GM19397 (cell line): ENCODE results near the gene APOH.

Source experiments
- ATAC-seq: cut with Tn5 transposase; IDR thresholded peaks from one replicate; pipeline ENCODE4 v1.9.1; 2021; ENCODE audit warnings: mild to moderate bottlenecking, moderate library complexity; ENCODE audit not compliant: unreplicated experiment

The APOH gene

GRCh38 chr17:66198242-66198641 is 31.0 kb downstream of the APOH start:
- no peak for ATAC-seq

DNA sequence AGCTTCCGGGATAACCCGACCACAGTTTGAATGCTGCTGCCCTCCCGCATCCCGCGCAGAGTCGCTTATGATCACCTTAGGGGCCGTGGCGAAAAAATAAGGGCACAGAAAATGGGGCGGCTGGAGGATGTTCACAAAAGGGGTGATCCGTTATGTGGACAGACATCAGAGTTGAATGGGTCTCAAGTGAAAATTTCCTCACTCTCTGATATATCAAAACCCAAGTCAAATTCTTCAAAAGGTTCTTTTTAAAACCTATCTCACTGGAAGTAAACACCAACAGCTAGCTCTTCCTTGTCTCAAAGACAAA is 36.9 kb downstream of the APOH start:
- no peak for ATAC-seq

DNA sequence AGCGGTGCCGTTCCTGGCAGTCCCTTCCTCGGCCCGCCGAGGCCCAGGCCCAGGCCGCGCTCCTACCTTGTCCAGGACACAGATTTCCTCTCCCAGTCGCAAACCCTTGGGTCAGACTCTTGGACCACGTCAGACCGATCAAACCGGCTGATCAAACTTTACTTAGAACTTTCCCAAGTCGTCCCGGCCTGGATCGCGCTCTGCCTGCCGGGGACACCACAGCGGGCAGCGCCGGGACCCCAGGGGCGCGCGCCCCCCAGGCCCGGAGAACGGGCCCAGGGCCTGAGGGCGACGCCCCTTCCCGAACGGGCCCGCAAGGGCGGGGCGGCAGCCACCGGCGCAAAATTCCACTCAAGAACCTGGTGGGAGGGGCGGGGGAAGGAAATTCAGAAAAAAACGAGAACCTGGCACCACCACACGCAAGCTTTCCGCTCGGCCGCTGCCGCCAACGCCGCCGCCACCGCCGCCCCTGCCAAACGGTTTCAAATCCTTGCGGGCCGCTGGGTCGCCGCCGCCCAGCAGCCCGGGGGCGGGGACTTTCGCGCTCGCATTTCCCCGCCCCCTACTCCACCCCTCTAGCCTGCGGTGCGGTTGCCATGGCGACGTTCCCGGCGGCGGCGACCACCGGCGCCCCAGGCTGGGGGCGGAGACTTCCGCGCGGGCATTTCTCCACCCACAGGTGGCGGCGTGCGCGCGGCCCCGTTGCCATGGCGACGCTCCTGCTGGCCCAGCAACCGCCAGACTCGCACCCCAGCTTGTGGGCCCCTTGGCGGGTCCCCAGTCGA is 37.4 kb downstream of the APOH start, which contains the start of gene CEP112:
TSS of gene CEP112 (minus strand) at position 541 of the 785 bp plus-strand sequence.
- ATAC-seq, result peak; percentile 77

- no peak for ATAC-seq
Measured at GRCh38 chr17:66190738-66191592, 38.2 kb downstream of the APOH start.

GRCh38 chr17:66187718-66188117 is 41.5 kb downstream of the APOH start:
- no peak for ATAC-seq

GRCh38 chr17:66185862-66186261 is 43.4 kb downstream of the APOH start:
- no peak for ATAC-seq

GRCh38 chr17:66184392-66184791 is 44.8 kb downstream of the APOH start:
- no peak for ATAC-seq

DNA sequence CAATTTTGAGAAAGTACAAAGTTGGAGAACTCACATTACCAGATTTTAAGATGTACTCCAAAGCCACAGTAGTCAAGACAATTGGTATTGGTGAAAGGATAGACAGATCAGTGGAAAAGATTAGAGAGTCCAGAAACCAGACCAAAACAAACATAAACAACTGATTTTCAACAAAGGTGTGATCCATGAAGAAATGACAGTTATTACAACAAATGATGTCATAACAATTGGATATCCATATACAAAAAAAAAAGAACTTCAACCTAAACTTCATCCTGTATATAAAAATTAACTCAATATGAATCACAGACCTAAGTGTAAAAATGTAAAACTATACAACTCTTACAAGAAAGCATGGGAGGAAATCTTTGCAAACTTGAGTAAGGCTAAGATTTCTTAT is 45.7 kb downstream of the APOH start:
- ATAC-seq, result no peak

DNA sequence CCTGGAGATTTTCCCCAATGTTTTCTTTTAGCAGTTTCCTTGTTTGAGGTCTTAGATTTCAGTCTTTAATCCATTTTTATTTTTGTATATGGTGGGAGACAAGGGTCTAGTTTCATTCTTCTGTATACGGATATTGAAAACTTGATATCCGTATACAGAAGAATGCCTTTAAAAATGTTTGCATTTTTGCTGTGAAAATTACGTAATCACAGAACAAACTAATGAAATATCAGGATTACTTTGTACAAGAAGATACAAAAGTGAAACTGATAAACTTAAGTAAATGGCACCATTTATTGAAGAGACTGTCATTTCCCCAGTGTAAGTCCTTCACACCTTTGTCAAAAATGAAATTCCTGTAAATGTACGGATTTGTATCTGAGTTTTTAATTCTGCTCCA is 50.6 kb downstream of the APOH start:
- no peak for ATAC-seq

GRCh38 chr17:66177048-66177447 is 52.2 kb downstream of the APOH start:
- no peak for ATAC-seq

DNA sequence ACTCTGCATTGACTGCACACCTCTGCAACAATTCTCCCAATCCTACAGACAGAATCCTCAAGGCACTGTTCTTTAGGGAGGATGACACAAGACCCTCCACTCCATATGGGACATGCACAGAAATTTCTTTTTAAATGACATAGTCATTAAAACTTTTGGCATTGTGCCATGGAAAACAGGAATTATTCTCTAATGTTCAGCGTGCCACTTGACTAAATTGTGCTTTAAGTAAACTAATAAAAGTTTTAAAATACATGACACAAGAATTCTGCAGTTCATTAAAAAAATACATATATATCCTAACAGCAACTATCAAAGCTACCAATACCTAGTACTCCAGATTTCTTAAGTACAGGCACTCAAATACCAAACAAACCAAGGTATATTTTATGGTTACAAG is 53.3 kb downstream of the APOH start:
- no peak for ATAC-seq

GRCh38 chr17:66172691-66173223 is 56.5 kb downstream of the APOH start:
- ATAC-seq, result no peak

DNA sequence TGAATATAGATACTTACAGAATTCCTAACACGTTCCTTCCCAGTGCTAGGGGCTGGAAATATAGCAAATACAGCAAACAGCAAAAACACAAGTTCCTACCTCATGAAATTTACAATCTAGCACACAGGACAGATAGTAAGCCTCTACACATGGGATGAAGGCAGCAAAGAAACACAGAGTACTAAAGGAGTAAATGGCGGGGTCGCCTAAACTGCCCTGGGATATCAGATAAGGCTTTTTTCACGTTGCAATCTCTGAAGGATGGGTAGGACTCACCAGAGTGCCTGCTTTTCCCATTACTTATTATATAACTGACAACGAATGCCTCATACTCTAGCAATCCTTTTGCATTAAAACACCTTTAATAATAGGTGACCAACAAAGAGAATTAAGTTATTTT is 57.1 kb downstream of the APOH start:
- no peak for ATAC-seq

GRCh38 chr17:66171692-66172091 is 57.5 kb downstream of the APOH start:
- ATAC-seq, result no peak

GRCh38 chr17:66171172-66171571 is 58.0 kb downstream of the APOH start:
- no peak for ATAC-seq

DNA sequence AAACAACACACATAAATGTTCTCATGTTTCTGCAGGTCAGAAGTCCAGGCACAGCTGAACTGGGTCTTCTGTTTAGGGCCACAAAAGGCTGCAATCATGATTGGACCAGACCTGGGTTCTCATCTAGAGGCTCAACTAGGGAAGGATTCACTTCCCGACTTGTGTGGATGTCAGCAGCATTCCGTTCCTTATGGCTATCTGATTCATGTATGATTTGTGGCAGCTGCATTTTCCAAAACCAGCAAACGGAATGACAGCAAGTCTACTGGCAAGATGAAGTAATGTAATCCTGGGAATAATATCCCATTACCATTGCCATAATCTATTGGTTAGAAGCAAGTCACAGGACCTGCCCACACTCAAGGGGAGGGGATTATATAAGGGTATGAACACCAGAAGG is 59.4 kb downstream of the APOH start:
- ATAC-seq, result no peak

GRCh38 chr17:66167189-66167815 is 61.9 kb downstream of the APOH start:
- ATAC-seq, result no peak

GRCh38 chr17:66165537-66166123 is 63.6 kb downstream of the APOH start:
- ATAC-seq, result no peak
